Measurements from ENCODE around the gene GNAT1.
A peak's percentile ranks its signal among the peaks of the same experiment; 100 is the strongest.
"Not testable (repeated sequence)": the region's sequence is repeated elsewhere in the genome, so short reads cannot be mapped to it uniquely, and the experiment has no call there.

Gene GNAT1

DNA sequence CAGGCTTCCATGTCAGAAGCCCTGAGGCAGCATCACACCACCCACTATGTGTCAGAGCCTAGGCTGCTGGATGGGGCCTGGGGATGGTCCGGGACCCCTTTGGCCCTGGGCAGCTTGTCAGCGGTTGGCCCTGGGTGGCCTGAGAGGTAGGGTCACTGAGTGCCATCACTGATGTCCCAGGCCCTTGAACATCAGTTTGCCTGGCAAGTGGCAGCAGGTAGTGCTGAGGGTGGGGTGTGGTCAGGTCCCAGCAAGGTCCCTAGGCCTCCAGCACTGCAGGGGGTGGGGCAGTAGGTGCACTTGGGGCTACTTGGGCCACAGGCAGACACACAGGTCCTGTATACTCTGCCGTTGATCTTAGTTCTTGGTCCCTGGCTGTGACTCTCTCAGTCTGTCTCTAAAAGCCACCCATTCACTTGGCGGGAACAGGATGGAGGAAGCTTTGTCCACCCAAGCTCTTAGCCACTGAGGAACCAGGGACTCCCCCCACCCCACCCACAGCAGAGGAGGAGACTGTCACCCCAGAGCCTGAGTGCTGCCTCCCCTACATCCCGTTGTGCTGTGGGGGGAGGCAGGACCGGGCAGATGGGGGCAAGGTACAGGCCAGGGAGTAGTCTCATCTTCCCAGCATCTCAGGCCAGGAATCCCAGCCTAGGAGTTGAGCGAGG lies 50.4 kb downstream of the GNAT1 start:
- FAIRE-seq, result peak; percentile 58
- TF ChIP-seq POLR2AphosphoS5 (IDR thresholded peaks at IDR 0.05; ENCODE audit: low read depth, low read length) (no peak), TAF1 (IDR thresholded peaks at IDR 0.05; ENCODE audit: borderline replicate concordance, low read depth, low read length) (no peak), POLR2A (IDR thresholded peaks at IDR 0.05; ENCODE audit: low read depth, low read length) (no peak)
- DNase-seq (ENCODE audit: insufficient read length), result no peak

DNA sequence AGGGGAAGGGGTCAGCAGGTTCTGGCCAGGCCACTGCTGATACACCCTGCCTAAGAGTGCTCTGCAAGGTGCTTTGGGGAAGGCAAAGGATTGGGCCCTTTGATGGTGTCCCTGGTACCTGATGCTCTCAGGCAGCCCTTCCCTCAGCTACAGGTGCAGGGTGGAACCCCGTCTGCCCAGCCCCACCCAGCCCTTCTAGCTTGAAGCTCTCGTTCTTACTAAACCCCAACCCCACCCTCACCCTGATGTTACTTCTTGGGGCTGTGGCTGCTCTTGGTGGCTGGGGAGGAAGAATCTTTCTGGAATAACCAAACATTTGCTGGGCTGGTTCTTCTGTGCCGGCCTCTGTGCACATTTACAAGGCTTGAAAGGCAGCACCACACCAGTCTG lies 51.0 kb downstream of the GNAT1 start:
- no peak for DNase-seq (ENCODE audit: insufficient read length)
- no peak for TF ChIP-seq POLR2AphosphoS5 (IDR thresholded peaks at IDR 0.05; ENCODE audit: low read depth, low read length)
- TF ChIP-seq POLR2A (IDR thresholded peaks at IDR 0.05; ENCODE audit: low read depth, low read length), result no peak
- TF ChIP-seq TAF1 (IDR thresholded peaks at IDR 0.05; ENCODE audit: borderline replicate concordance, low read depth, low read length), result no peak
- peak; percentile 66 for FAIRE-seq

- FAIRE-seq, result peak; percentile 50
- DNase-seq (ENCODE audit: insufficient read length), result no peak
- TF ChIP-seq POLR2AphosphoS5 (IDR thresholded peaks at IDR 0.05; ENCODE audit: low read depth, low read length), result no peak; the same call in 1 of the 2 replicates
- TF ChIP-seq POLR2A (IDR thresholded peaks at IDR 0.05; ENCODE audit: low read depth, low read length), result no peak
- TF ChIP-seq TAF1 (IDR thresholded peaks at IDR 0.05; ENCODE audit: borderline replicate concordance, low read depth, low read length), result no peak
Observed at GRCh38 chr3:50242851-50243542, 51.6 kb downstream of the GNAT1 start.

DNA sequence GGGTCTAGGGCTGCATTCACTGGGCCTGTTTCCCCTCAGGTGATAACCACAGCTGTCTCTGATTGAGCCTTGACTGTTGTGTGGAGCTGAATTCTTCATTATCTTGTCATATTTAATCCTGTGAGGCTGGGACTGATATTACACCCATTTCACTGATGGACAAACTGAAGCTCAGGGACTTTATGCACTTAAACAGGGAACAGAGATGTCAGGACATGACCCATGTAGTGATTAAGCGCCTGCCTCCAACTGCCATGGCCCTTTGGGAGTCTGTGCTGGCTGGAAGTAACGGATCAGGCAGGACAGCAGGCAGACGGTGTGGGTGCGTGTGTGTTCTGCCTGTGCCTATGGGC lies 52.1 kb downstream of the GNAT1 start:
- DNase-seq (ENCODE audit: insufficient read length) (no peak), FAIRE-seq (no peak)
- no peak for TF ChIP-seq POLR2A (IDR thresholded peaks at IDR 0.05; ENCODE audit: low read depth, low read length)
- TF ChIP-seq TAF1 (IDR thresholded peaks at IDR 0.05; ENCODE audit: borderline replicate concordance, low read depth, low read length), result no peak
- TF ChIP-seq POLR2AphosphoS5 (IDR thresholded peaks at IDR 0.05; ENCODE audit: low read depth, low read length), result no peak

DNA sequence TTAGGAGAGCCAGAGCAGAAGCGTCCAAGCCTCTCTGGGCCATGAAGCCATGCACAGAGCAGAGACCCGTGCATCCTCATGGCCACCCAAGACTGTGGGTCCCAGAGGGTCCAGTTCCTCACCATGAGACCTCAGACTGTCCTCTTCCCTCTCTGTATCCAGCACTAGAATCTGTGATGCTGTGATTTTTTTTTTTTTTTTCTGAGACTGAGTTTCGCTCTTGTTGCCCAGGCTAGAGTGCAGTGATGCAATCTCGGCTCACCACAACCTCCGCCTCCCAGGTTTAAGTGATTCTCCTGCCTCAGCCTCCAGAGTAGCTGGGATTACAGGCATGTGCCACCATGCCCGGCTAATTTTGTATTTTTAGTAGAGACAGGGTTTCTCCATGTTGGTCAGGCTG lies 53.4 kb downstream of the GNAT1 start:
- not testable (repeated sequence) for FAIRE-seq; DNase-seq (ENCODE audit: insufficient read length)

- no peak for DNase-seq (ENCODE audit: insufficient read length)
- no peak for TF ChIP-seq TAF1 (IDR thresholded peaks at IDR 0.05; ENCODE audit: borderline replicate concordance, low read depth, low read length)
- TF ChIP-seq POLR2A (IDR thresholded peaks at IDR 0.05; ENCODE audit: low read depth, low read length), result no peak
- TF ChIP-seq POLR2AphosphoS5 (IDR thresholded peaks at IDR 0.05; ENCODE audit: low read depth, low read length), result no peak
- no peak for FAIRE-seq
Observed at GRCh38 chr3:50245251-50245745, 53.9 kb downstream of the GNAT1 start.

GRCh38 chr3:50245831-50246516 lies 54.6 kb downstream of the GNAT1 start:
- DNase-seq (ENCODE audit: insufficient read length), result peak; percentile 92
- FAIRE-seq, result no peak

DNA sequence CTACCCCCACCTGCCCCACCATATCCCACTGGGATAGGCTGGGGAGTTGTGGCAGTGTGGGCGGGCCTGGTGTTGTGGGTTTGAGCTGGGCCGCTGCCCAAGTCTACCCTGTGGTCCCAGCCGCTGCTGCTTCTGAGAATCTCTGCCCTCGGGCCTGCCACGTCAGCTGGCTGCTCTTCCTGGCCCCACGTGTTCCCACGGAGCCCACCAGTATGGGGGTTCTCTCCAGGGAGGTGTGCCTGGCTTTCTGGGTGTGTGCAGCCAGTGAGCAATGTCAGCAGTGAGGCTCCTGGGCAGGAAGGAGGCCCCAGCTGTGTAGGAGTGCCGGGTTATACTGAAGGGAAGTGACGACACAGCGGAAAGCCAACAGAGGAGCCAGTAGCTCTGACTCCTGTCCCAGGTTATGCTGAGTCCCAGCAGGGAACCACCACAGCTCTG lies 55.1 kb downstream of the GNAT1 start:
- DNase-seq (ENCODE audit: insufficient read length), result peak; percentile 79

More at GRCh38 chr3:50245831-50246516, 54.6 kb downstream of the GNAT1 start:
- no peak for TF ChIP-seq POLR2AphosphoS5 (IDR thresholded peaks at IDR 0.05; ENCODE audit: low read depth, low read length)
- TF ChIP-seq POLR2A (IDR thresholded peaks at IDR 0.05; ENCODE audit: low read depth, low read length), result 0 out of 2 replicates have a peak, but pooled peaks have one; percentile 19

More for the DNA sequence above, 55.1 kb downstream of the GNAT1 start:
- FAIRE-seq, result peak; percentile 96
- TF ChIP-seq POLR2AphosphoS5 (IDR thresholded peaks at IDR 0.05; ENCODE audit: low read depth, low read length) (no peak), POLR2A (IDR thresholded peaks at IDR 0.05; ENCODE audit: low read depth, low read length) (0 out of 2 replicates have a peak, but pooled peaks have one; percentile 46), TAF1 (IDR thresholded peaks at IDR 0.05; ENCODE audit: borderline replicate concordance, low read depth, low read length) (no peak)
